GM21737 (cell line): ENCODE measurements around the gene TREM1.
"Not testable (repeated sequence)": the region's sequence is repeated elsewhere in the genome, so short reads cannot be mapped to it uniquely, and the experiment has no call there.

Experiments
- ATAC-seq: cut with Tn5 transposase; IDR thresholded peaks from one replicate; pipeline ENCODE4 v1.9.1; 2021; ENCODE audit warnings: mild to moderate bottlenecking, moderate library complexity; ENCODE audit not compliant: unreplicated experiment

TREM1 gene

GRCh38 chr6:41262401-41262800 is 24.1 kb downstream of the TREM1 start:
- ATAC-seq: no peak

GRCh38 chr6:41258196-41258493 is 28.3 kb downstream of the TREM1 start:
- no peak for ATAC-seq

GRCh38 chr6:41257369-41258195 is 28.9 kb downstream of the TREM1 start:
- ATAC-seq: no peak

DNA sequence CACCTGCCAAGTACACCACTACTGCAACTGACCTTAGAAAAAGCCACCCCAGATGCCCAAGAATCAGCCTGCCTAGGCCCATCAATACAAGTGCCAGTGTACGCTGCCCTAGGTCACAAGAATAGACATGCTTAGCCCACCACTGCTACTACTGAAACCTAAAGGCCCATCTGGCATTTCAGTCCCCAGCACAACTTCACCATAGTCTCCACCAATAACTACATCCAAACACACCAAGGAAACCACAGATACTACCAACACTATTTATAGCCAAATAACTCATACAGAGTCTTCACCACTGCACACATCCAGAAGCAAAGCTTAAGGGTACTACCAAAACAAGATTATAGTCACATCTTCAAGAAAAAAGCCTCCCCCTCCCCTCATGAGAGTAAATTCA is 30.1 kb downstream of the TREM1 start:
- no peak for ATAC-seq

GRCh38 chr6:41255638-41256246 is 30.7 kb downstream of the TREM1 start:
- no peak for ATAC-seq

- ATAC-seq: no peak
These were observed 31.4 kb downstream of the TREM1 start for GRCh38 chr6:41255110-41255509.

DNA sequence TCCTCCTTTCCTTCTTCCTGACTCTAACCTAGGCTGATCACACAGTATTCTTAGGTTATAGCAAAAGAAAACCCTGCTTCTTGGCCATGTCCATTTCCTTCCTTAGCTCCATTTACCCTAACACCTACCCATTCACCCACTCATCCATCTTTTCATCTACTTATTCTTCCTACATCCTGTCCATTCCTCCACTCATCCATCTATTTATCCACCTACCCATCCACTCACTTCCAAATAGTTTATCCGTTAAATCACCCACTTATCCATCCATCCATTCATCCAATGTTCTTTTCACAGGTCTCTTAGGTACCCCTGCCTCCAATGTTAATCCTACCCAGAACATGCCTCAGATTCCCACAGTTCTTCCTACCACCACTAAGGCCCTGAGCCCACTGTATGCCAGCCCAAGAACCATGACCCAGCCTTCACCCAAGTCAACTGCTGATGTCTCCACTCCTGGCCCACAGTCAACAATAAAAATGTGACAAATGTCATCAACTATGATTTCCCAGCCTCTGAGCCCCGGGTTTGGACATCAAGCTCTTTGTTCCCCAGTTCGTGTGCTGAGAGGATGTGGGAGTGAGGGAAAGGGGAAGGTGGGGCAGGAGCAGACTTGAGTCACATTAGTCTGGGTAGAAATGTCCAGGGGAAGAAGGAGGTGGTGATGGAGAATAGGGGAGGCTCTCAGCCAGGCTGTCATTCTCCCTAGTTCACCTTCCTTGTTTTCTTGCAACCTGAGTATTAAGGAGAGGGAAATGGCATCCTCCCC is 33.9 kb downstream of the TREM1 start:
- ATAC-seq: no peak

DNA sequence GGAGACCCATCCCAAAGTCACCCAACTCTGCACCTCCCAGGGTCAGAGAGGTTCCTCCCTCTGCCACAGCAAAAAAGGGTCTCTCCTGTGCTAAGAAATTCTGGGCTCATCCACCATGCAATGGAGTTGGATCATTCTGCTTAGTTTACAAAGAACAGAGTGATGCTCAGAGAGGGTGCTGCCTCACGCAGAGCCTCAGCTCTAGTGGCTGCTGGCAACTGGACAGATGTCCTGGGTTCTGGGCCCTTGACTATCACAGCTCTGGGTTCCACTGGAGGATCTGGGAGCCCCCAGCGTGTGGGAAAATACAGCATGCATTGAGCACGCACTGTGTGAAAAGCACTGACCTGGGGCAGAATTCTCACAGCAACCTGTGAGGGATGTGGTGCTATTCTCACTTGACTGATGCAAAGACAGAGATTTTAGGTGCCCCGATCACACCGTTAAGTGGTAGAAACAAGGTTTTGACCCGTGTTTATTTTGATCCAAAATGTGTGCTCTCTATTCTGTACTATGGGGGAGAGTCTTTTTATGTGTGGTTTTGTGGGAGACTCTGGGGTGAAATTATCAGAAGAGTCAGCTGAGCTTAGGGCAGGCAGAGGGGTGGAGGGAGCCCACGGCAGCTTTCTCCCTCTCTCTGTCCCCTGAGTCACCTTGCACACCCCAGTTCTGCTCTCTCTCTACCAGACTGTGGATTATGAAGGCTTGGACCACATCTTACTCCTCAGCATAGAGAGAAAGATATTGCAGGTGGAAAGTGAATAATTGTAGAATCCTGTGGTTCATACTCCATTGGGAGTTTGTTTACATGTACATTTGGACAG is 38.4 kb downstream of the TREM1 start:
- ATAC-seq: no peak

DNA sequence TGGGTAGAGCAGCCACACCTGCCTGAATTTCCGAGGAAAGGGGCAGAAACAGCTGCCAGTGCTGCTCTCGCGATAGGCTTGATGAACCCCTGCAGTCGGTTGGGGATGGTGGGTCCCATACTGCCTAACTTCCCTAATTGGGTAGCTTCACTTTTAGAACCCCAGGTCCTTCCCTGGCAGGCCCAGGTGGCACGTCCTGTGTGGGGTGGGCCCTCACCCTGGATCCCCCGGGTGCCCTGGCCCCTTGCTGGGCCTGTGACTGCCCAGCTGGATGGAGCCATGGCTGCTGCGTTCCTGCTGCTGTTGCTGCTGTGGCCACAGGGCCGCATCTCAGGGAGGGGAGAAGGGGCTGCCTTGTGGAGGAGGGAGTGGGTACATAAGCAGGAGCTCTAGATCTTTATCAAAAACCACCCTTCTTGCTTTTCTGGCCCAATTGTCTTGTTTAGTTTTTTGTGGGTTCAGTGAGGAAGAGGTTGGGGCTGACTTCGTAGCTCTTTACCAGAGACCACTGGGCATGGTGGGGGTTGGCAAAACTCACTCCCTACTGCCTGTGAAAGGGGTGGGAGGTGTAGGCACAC is 39.1 kb downstream of the TREM1 start:
- no peak for ATAC-seq

- ATAC-seq: not testable (repeated sequence)
These were observed 40.0 kb downstream of the TREM1 start for GRCh38 chr6:41246529-41246928.

DNA sequence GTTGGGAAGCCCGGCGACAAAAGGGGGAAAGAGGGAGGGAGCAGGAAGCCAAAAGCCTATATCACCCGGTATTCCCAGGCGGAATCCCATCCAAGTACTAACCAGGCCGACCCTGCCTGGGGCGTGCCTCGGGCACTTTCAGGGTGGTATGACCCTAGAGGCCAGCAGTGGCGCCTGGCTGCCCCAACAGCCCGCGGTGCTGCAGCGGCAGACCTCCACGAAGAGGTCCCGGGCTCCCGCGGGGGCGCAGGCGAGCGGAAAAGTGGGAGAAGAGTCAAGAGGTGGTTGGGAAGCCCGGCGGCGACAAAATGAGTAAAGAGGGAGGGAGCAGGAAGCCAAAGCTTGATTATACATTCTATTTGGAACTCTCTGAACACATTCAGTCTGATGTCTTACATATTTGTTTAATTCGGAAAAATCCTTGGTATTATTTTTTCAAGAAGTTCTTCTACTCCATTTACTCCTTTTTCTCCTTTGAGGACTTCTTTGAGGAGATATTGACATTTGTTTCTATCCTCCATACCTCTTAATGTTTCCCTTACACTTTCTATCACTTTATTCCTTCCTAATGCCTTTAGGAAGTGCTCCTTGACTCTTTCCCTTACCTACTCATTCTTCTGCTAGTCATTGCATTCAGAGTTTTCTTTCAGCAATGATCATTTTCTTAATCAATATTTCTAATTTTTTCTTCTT is 46.9 kb downstream of the TREM1 start:
- no peak for ATAC-seq

GRCh38 chr6:41237128-41237527 is 49.4 kb downstream of the TREM1 start:
- no peak for ATAC-seq

DNA sequence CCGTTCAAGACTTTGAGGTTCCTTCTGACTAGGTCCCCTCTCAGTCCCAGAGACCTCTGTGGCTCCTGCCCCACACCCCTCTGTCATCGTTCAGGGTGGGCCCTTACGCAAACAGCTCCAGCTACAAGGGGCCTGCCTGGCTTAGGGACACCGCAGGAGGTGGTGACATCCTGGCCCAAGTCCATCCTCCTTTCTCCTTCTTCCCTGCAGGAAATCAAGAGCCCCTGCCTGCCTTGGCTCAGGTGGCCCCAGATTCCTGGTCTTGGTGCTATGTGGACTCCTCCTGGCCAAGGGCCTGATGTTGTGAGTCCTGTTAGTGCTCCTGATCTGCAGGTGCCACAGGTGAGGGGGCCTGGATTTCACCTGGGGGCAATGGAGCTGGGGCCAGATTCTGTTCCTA is 50.2 kb downstream of the TREM1 start:
- ATAC-seq: no peak

- no peak for ATAC-seq
These were observed 53.8 kb downstream of the TREM1 start for GRCh38 chr6:41232667-41233066.

DNA sequence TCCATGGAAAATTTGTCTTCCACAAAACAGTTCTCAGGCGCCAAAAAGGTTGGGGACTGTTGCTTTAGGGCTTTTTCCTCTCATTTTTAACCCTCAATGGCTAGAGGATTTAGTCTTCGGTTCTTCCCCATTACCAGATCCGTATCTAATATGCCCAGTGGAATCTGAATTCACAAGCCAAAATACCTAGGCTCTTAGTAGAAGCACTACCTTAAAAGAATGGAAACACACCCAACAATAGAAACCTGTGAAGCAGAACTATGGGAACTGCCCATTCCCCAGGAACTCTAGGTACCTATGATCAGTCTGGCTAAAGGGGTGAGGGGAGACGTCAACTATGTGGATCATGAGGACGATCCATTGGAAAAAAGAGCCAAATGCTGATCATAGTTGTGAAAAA is 55.2 kb downstream of the TREM1 start:
- ATAC-seq: no peak

DNA sequence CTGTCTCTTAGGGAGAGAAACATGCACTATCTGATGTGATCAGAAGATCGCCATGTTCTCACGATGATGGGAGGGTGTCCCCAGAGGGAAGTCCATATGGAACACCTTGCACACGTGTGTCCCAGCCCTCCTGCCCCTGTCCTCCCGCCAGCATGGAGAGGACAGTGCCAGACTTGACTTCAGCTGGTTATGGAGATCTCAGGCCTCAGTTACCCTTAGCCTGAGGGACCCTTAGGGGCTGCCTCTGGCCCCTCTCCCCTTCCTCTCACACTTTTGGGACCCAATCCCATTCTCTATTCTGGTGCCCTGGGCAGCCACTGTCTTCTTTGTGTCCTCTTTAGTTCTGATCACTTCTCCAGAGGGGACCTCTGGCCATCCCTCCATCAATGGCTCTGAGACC is 56.8 kb downstream of the TREM1 start:
- ATAC-seq: no peak

GRCh38 chr6:41228616-41229015 is 57.9 kb downstream of the TREM1 start:
- no peak for ATAC-seq

- ATAC-seq: no peak
These were observed 58.4 kb downstream of the TREM1 start, which contains the start of gene TREML4 for GRCh38 chr6:41228096-41228495. Gene TREML4, plus strand, starts transcription at chr6:41228349. Its CDS starts 79 bp downstream, at chr6:41228428.

- no peak for ATAC-seq
These were observed 59.7 kb downstream of the TREM1 start for GRCh38 chr6:41226752-41227151.

DNA sequence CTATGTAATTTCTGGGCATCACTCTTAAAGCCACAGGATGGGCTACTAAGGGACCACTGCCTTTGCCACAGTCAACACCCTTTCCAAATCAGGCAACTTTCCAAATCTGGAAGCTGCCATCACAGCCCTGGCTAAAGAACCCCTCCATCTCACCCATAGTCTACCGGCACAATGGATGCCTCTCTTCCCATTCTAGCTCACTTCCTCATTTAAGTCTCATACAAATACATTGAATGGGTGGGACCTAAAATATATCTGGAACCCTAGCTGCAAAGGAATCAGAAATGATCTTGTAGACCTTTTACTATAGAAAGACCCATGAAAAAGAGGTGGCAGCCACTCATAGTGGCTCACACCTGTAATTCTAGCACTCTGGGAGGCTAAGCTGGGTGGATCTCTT is 61.7 kb downstream of the TREM1 start:
- no peak for ATAC-seq
